NCI-H2107 treated with DMSO at 0.1 percent for 48 hours (cell line): ENCODE measurements around the gene HOOK2.
"Not testable (repeated sequence)": the region's sequence is repeated elsewhere in the genome, so short reads cannot be mapped to it uniquely, and the experiment has no call there.

ENCODE experiments used
- DNase-seq: peaks from one replicate; lab custom pipeline; 2025; ENCODE audit not compliant: unreplicated experiment; lab: John Stamatoyannopoulos, UW

HOOK2 gene

DNA sequence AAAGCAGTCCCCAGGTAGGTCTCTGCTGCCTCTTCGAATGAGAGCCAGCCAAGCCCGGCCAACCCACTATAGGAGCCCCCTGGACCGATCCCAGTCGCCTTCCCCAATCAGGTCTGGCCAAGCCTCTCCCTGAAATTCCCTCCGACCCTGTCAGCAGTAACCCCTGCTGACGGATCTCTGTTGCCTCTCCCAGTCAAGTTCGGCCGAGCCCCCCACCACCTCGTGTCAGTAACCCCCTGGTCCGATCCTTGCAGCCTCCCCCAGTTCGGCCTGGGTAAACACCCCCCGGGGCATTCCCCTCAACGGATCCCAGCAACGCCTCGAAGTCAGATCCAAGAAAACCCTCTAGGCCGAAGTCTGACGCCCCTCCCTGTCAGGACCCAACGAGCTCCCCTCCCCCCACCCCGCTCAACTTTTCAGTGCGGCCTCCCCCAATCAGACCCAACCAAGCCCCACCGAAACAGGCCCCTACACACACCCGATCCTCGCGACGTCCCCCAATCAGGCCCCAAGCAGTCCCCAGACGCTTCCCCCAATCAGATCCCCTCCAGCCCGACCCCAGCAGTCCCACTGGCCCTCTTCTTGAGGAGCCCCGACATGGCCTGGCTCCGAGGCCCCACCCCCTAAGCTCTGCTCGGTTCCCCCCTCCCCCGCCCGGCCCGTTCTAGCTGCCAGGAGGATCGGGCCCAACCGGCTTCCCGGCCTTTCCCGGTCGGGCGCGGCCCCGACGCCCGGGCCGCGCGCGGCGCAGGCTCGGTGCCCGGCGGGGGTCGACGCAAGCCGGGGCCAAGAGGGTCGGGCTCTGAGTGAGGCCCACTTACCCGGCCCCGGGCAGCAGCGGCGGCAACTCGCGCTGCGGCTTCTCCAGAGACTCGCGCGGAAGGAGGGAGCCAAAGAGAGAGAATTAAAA lies 53.4 kb downstream of the HOOK2 start:
- DNase-seq = no peak

DNA sequence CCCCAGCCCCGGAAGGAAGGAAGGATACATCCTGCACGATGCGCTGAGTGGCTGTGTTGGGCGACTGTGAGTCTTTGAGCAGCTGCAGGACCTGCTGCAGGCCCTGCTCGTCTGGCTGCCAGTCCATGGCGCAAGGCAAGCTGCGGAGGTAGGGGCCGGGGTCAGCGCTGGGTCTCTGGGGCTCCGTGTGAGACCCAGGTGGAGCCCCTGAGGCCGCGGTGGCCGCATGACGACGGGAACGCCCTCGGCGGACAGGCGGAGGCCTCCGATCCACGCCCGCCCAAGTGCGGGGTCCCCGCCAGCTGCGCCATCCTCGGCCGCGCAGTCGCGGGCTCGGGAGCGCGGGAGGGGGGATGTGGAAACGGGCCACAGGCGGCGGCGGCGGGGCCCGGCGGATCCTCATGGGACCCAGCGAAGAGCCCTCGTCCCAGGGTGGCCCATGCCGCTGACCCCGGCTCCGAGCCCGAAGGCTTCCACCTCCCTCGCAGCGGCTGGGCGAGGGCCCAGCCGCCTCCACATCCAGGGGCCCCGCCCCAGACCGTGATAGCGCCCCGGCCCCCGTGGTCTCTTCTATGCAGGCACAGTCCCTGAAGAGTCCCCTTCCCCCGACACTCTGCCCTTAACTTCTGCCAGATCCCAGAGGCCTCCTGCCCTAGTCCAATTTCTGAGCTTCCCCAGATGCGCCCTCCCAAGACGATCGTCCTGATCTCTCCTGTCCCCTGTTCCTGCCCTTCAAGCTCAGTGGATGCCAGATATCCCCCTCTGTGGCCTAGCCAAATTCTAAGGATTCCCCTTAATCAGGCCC lies 54.3 kb downstream of the HOOK2 start:
- no peak for DNase-seq

GRCh38 chr19:12720296-12720695 lies 55.1 kb downstream of the HOOK2 start:
- no peak for DNase-seq

- no peak for DNase-seq
These were observed 59.4 kb downstream of the HOOK2 start for GRCh38 chr19:12715929-12716328.

DNA sequence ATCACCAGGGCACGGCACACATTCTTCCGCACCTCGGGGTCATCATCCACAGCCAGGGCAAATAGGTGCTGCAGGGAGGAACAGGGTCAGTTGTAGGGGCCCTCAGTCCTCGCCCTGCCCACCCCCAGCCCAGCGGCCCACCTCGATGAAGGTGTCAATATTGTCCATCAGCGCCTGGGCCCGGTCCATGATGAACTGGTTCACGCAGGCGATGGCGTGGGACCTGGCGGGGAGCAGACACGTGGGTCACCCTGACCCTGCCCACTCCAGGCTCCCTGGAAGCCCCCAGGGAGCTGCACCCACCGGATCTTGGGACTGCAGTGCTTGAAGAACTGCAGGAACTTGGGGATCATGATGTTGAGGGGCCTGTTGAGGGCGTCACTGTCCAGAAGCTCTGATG lies 60.2 kb downstream of the HOOK2 start:
- no peak for DNase-seq

- DNase-seq = not testable (repeated sequence)
These were observed 62.0 kb downstream of the HOOK2 start for GRCh38 chr19:12713304-12713703.
